ENCODE results near the gene SLC6A12.
"Not testable (repeated sequence)": the region's sequence is repeated elsewhere in the genome, so short reads cannot be mapped to it uniquely, and the experiment has no call there.

Gene SLC6A12

DNA sequence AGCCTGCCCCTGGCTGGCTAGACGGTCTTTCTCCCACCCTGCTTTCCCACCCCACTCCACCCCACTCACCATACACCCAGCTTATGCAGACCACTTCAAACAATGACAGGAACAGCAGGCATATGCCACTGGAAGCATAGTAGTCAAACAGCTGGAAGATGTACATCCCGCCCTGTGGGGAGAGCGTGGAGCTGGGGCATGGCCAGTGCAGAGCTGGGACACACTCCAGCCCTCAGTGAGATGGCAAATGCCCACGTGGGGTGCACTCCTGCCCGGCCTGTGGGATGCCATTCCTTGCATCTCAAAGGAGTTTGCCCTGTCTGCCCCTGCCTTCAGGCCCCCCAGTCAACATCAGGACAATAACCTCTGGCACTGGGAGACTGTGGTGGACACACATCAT is 18.8 kb downstream of the SLC6A12 start:
- no peak for DNase-seq

DNA sequence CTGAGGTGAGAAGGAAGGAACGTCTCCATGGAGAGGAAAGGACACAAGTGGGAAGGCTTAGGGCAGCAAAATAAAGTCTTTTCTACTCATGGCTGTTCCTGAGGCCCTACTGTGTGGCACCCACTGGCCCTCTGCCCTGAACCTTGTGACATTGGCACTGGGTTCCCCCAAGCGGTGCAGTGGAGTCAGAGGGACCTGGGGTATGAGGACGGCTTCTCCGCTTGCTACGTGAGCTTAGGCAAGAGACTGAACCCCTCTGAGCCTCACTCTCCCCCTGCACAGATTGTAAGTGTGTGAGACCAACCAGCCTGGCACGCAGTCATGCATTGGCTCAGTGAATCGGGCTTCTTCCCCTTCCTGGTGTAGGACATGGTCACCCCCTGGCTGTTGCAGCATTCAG is 19.7 kb downstream of the SLC6A12 start:
- no peak for DNase-seq

DNA sequence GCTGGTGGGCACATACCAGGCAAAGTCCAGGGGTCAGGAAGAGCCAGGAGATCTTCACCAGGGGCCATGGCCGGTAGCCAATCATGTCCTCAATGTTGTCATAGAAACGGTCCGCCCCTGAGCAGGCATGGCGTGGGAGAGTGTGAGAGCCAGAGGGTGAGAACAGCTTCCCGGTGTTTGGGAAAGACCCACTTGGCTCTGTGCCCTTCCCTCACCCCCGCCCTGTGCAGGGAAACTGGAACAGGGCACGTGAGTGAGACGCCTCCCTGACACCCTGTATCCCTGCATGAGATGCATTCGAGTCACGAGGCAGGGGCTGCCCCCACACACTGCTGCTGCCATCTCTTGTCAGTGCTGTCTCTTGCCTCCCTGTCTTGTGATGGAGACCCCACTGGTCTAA is 20.7 kb downstream of the SLC6A12 start:
- no peak for DNase-seq

DNA sequence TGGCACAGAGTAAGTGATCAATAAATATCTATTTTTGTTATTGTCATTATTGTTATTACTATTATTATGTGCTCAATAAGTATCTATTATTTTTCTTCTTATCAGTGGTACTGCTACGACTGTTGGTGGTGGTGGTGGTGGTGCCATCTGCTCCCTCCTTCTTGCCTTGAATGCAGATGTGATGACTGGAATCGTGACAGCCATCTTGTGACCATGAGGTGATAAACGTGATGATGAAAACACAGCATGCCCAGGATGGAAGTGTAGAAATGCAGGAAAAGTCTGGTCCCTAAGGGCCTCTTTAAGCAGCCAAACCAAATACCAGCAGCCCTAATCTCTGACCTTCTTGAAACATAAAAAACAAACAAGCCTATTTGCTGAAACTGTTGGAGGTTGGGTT is 22.4 kb downstream of the SLC6A12 start:
- DNase-seq = no peak

DNA sequence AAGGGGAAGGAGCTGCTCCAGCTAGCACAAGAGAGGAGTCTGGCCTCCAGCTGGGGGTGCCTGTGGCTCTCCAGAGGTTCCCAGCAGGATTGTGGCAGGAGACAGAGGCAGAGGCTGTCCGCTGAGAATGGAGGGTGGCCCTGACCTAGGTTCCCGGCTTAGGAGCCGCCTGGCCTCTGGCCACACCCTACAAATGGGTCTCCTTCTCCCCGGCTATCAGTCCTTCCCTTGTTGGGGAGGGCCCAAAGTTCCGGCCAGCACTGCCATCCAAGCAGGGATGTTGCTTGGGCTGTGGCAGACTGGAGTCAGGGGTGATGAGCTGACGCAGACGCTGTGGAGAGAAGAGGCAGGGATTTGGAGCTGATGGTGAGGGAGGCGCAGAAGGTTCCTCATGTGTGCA is 23.1 kb downstream of the SLC6A12 start:
- DNase-seq = no peak

DNA sequence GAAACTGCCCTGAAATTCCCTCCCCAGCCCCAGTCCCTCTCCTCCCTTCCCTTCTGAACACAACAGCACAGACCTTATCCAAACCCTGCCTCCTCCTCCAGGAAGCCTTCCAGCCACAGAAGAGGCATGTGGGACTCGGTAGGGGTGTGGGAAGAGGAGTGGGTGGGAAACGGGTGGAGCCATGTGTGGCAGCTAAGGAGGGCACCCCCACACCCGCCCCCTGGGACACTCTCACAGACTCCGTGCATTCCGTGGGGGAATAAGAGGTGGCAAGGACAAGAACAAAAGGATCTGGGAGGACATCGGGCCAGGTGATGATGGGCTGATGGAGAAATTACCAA is 24.4 kb downstream of the SLC6A12 start:
- DNase-seq = no peak

DNA sequence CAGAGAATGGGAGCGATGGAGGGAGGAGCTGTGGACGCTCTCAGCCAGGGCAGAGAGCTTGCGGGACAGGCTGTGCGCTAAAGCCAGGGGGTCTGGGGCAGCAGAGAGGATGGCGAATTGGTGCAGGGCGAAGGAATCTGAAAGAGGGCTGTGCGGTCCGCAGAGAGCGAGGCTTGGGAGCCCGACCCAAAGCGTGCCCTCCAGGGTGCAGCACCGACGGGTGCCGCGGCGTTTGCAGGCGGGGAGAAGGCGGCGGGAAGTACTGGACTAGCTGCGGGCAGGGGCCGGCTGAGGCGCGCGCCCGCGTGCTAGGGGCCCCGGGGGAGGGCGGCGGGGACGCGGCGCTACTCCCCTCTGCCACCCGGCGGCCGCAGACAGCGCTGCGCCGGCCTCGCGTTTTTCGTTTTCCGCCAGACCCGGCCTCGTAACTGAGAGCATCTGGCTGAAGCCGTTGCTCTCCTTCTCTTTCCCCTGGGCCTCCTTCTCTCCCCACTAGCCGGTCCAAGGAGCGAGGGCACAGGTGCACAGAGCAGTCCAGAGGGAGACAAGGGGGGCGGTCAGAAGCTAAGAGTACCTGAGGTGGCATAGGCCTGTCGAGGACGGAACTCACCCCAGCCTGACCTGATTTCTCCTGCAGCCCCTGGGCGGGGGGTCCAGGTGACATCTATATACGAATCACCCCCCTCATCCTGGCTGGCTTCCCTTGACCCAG is 24.9 kb downstream of the SLC6A12 start:
- DNase-seq = no peak

DNA sequence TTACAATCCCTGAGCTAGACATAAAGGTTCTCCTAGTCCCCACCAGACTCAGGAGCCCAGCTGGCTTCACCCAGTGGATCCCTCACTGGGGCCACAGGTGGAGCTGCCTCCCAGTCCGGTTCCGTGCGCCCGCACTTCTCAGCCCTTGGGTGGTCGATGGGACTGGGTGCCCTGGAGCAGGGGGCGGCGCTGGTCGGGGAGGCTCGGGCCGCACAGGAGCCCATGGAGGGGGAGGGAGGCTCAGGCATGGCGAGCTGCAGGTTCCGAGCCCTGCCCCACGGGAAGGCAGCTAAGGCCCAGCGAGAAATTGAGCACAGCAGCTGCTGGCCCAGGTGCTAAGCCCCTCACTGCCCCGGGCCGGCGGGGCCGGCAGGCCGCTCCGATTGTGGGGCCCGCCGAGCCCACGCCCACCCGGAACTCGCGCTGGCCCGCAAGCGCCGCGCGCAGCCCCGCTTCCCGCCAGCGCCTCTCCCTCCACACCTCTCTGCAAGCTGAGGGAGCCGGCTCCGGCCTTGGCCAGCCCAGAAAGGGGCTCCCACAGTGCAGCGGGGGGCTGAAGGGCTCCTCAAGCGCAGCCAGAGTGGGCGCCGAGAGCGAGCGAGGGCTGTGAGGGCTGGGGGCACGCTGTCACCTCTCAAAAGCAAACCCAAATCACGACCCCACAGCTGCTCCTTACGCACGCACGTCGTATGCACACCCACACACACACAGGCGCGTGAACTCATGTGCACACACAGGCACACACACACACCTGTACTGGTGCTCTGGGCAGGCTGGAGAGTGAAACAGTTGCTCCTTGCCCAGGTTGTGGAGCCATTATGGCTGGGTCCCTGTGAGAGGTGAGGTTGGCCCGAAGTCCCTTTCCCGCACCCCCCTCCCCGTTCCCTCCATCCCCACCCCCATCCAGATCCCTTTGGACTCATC is 25.7 kb downstream of the SLC6A12 start:
- DNase-seq = not testable (repeated sequence)

DNA sequence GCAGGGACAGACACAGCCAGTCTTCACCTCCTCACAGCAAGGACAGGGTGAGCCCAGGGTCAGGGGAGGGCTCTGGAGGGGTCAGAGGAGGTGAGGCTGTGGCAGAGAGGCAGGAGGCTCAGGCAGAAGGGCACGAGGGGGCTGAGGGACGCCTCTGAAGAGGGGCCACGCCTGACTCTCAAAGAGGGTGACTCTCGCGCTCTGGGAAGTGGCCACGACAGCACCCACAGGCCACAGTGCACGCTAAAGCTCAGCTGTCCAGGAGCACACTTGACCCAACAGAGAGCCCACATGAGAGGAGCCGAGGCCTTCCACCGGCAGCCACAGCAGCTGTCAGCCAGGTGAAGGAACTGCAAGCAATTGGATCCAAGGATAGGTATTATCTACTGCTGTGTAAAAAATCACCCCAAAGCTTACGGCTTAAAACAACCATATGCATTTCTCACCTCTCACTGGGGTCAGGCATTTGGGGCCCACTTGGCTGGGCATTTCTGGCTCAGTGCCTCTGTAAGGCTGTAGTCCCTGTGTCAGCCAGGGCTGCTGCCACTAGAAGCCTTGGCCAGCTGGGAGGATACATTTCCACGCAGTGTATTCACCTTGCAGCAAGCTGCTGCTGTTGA is 27.8 kb downstream of the SLC6A12 start:
- DNase-seq = no peak

DNA sequence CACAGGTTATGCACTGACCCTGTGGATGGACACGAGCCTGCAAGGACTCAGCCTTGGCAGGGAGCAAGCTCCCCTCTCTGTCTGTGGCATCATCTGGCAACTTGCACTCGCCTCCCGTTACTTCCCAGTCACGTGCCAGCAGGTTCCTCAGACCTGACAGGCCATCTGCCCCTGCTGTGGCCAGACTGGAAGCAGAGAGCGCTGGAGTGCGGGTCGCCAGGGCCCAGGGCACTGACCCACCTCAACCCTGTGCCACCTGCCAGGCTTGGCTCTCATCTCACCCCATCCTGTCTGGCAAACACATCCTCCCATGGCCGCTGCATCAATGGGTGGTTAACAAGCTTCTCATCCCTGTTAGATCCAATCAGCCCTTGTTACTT is 28.4 kb downstream of the SLC6A12 start:
- DNase-seq = no peak

DNA sequence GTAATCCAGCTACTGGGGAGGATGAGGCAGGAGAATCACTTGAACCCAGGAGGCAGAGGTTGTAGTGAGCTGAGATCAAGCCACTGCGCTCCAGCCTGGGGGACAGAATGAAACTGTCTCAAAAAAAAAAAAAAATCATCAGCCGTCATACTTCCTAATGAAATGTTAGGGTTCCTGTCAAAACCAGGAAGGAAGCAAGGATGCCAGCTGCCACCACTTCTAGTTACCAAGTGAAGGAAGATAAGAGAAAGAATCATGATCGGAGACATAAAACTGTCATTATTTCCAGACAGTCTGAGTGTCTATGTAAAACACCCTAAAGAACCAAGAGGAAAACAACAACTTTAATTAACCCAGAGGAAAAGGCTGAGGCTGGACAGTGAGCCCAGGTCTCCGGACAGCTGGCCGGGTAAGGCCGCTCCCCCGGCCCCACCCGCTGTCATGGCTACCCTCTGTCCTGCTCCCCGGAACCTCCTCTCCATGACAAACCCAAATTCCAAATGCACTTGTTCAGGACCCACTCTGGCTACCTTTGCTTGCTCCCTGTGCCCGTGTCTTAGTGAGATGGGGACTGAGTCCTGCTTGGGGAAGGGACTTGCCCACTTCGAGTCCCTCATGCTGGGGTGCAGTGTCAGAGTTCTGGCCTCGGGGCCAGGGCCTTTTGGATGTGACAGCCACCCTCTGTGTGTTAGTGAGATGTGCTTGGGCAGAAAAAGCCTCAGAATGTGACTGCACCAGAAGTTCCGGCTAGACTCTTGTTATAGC is 29.0 kb downstream of the SLC6A12 start:
- DNase-seq = no peak

DNA sequence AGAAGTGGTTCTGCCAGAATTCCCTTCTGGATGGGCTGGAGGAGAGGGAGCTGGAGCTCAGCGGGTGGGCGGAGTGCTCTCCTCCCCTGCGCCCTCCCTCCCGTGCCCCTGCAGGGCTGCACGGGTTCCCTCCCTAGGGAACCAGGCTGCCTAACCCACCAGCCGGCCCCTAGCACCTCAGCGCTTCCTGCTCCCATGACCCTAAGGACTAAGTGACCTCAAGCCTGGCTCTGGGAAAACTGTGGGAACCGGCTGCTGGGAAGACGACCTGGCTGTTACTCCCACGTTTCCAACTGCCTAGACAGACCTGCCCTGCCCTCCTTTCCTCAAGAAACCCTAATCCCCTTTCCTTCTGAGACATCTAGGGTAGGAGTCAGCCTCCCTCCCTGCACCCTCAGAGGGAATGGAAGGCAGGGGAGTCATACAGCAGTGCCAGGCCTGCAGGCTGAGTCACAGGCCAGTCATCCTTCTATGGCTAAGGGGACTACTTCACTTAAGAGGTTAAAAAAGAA is 31.5 kb downstream of the SLC6A12 start:
- no peak for DNase-seq

DNA sequence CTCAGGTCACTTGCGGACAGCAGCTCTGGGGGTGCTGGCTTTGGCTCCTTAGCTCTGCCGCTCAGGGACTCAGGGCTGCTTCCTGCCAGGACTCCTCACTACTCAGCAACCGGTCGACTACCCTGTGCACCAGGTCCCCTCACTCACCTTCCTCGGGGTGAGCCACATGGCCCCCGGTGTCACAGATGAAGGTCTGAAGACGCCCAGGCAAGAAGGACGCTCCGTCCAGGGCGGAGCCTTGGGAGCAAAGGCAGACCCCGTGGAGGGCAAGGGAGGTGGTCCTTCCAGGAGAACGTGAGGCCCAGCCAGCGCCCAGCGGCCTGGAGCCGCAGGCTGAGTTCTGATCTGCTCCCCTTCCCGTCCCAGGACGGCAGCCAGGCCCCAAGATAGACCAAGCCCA is 32.0 kb downstream of the SLC6A12 start:
- DNase-seq = no peak

DNA sequence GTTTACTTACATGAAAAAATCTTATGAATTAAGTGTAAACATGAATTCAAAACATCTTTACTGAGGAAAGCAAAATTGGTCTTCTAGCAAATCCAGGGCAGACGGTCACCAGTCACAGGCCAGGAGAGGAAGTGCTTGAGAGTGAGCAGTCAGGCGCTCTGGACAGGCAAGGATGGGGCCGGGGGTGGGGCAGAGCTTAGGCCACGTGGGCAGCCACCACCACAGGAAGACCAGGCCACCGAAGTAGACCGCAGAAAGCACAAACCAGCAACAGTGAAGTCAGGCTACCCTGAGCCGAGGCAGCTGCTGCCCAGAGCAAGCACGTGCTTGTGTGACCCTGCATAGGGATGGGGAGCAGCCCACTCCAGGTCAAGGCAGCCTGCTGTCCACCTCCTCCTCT is 33.5 kb downstream of the SLC6A12 start:
- no peak for DNase-seq

DNA sequence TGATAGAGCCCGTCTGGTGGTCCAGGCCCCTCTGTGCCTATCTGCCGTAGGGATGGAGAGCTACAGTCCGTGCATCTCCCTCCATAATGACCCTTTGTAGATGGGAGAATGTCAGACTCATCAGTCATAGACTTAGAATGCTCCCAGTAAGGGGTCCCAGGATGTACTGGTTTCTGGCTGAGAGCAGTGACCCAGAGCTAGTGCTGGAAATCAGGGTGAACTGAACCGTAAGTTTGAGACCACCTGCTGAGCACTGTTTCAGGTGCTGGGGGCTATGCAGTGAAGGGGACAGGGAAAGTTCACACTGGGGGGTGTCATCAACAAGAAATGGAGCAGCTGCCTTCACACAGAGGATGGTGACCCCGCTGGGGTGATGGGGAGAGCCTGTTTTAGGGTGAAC is 34.1 kb downstream of the SLC6A12 start:
- DNase-seq = no peak

DNA sequence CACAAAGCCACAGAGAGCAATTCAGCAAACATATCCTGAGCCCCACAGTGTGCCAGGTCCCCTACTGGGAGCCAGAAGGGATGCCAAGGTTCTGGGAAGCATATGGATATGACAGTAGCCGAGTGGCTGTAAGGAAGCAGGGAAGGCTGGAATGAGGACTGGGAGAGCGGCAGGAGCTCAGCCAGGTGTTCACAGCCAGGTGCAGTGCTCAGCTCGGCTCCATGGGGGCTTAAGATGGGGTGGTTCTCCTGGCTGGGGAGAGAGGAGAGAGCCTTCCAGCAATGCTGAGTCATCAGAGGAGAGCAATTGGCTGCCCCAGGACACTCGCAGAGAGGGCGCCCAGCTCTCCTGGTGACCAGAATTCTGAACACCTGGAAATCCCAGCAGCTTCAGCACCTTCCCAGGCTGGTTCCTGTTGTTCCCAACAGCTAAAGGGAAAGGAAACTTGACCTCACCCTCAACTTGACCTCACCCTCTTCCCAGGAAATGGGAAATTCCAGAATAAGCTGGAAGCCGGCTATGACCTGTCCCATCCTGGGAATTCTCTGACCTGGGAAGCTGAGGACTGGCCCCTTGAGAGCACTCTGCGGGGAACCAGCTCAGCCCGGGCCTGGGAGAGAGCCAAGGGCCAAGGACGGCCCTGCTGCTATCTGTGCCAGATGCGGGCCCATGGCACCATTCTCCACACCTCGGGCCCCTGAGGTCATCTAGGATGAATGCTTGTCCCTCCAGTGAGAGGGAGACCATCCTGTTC is 34.6 kb downstream of the SLC6A12 start:
- no peak for DNase-seq

DNA sequence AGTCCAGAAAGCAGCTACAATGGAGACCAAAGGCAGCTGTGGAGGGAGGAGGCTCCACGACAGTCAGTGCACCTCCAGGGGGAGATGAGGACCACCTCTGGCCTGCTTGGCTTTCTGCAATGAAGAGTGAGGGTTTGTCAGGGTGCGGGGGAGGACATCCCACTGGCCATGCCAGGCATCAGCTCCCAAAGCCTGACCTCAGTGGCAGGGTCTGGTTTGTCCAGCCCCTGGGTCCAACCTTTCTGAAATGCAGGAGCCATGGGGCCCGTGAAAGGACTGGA is 35.2 kb downstream of the SLC6A12 start:
- no peak for DNase-seq

DNA sequence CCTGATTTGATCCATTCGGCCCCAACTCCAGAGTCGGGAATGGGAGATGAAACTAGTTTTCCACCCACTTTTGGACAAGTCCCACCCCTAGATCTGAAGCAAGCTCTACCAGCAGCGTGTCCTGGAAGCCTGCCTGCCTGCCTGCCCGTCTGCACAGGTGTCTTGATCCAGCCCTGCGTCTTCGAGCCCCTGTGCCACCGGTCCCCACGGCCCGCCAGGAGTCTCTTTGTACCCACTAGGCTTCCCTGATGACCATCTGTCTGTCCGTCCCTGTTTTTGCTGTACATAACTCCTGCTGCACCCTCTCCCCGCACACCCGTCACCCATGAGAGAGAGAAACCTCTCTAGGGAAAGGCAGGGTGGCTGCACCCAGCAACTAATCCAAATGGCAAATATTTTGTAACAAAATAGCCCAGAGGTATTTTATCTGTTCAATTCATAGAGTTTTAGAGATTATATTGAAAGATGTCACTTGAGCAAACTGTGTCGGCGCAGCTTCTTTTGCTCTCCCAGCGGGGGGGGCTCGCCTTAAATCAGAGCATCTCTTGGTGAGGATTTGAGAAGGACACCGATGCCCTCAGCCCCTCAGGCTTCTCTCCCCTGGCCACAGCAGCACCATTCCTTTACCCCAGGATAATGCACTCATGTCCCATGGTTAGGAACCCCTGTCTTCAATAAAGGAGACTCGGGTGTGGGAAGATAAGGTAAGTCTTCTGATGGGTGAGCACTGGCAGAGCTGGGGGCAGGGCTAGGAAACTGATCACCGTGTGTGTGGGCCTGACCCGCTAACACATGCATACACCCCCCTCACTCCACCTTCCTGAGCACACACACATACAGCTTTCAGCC is 35.8 kb downstream of the SLC6A12 start:
- DNase-seq = no peak

DNA sequence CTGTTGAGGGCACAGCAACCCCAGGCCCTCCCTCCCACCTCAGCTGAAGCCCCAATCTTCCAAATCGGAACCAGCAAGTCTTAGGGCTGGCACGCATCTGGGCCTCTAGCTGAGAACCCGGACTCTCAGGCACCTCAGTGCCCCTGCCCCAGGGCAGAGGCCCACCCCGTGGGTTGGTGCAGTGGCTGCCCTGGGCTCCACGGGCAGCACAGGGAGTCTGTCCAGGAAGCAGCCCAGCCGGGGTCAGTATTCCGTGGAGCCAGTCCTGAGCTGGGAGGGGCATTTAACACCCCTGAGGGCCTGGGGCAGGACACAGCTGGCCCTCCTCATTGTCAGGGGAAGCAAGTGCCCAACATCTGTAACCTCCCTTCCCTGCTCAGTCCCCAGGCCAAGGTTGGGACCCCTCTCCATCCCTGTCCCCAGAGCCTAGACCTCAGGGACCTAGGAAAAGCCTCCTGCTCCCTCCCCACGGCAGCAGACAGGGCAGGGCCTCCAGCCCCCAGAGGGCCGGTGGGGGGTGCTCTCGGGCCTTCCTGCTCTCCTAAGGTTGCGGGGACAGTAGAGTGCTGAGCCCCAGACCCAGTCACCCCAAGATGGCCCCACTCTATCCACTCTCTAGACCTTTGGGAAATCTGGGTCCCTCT is 36.5 kb downstream of the SLC6A12 start:
- DNase-seq = no peak

DNA sequence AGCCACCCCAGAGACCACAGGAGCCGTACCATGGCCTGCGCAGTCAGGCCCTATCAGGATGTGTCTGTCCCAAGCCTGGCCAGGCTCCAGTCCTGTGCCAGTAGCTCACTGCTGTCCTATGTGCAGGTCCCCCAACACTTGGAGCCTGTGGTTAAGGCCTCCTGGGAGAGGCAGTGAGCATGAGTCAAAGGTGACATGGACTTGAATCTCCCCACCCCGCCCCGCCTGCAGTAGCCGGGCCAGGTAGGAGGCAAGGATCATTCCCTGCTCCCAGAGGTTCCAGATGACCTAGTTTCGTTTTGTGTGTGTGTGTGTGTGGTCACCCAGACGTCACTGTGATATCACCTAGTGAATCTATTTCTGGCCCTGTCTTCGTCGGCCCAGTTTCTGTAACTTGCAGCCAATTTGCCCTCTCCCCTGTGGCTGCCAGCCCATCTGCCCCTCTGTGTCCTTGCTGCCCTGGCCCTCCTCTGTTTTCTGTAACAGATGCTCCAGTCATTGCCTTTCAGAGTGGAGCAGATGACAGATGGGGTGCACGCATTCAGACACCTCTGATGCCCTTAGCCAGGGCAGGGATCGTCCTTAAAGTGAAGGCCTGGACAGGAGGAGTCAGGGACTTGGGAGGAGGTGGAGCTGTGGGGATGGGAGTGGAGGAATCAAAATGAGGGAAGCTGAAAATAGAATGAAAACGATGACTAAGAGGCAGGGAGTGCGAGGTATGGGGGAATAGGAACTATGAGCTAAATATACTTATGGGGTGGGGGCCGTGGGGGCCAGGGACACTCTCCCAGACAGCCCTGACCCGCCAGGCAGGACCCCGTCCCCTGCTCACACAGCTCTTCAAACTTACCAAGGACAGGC is 37.4 kb downstream of the SLC6A12 start:
- DNase-seq = no peak
